Fibroblast of skin of left biceps (primary cell): ENCODE results near the gene ZNF780B.
"Not testable (repeated sequence)": the region's sequence is repeated elsewhere in the genome, so short reads cannot be mapped to it uniquely, and the experiment has no call there.

Experiments used
- DNase-seq, 2 experiments: peaks; one replicate each; pipeline ENCODE4 v3.0.0-alpha.2; 2013; ENCODE audit warnings: low read depth in 2 of 2

Gene ZNF780B

GRCh38 chr19:40038047-40038446 is 18.0 kb downstream of the ZNF780B start:
- not testable (repeated sequence) for DNase-seq

- DNase-seq, result no peak
These were observed 20.0 kb downstream of the ZNF780B start for GRCh38 chr19:40035996-40036395.

GRCh38 chr19:40033989-40034560 is 22.0 kb downstream of the ZNF780B start:
- DNase-seq, result no peak

- DNase-seq, result no peak
These were observed 29.4 kb downstream of the ZNF780B start for GRCh38 chr19:40026597-40026970.

GRCh38 chr19:40025938-40026596 is 30.0 kb downstream of the ZNF780B start:
- no peak for DNase-seq

- no peak for DNase-seq
These were observed 32.1 kb downstream of the ZNF780B start for GRCh38 chr19:40023969-40024368.

- DNase-seq, result no peak
These were observed 42.0 kb downstream of the ZNF780B start for GRCh38 chr19:40013991-40014390.

- DNase-seq, result no peak
These were observed 46.4 kb downstream of the ZNF780B start for GRCh38 chr19:40009674-40010073.

- peak; percentile 18 for DNase-seq
These were observed 49.7 kb downstream of the ZNF780B start for GRCh38 chr19:40006273-40006691.

GRCh38 chr19:40005691-40006272 is 50.2 kb downstream of the ZNF780B start:
- DNase-seq, result no peak

GRCh38 chr19:39998501-39998900 is 57.5 kb downstream of the ZNF780B start:
- no peak for DNase-seq

GRCh38 chr19:39997638-39998216 is 58.3 kb downstream of the ZNF780B start:
- DNase-seq, result no peak

- peak; percentile 55 to 61 for DNase-seq
These were observed 59.0 kb downstream of the ZNF780B start, which contains the start of gene ZNF546 for GRCh38 chr19:39996811-39997637. TSS of gene ZNF546 (plus strand) at chr19:39997060. CDS start at chr19:39998327, 1,267 bp downstream.

- peak in 1 of 2 experiments; percentile 9 for DNase-seq
These were observed 59.7 kb downstream of the ZNF780B start for GRCh38 chr19:39996218-39996810.

- DNase-seq, result no peak
These were observed 60.2 kb downstream of the ZNF780B start for GRCh38 chr19:39995794-39996193.

- DNase-seq, result no peak
These were observed 61.7 kb downstream of the ZNF780B start for GRCh38 chr19:39994361-39994760.

GRCh38 chr19:39993605-39994004 is 62.4 kb downstream of the ZNF780B start:
- DNase-seq, result no peak

- DNase-seq, result no peak
These were observed 68.4 kb downstream of the ZNF780B start for GRCh38 chr19:39987596-39987995.

GRCh38 chr19:39987167-39987566 is 68.9 kb downstream of the ZNF780B start:
- no peak for DNase-seq

GRCh38 chr19:39986643-39987042 is 69.4 kb downstream of the ZNF780B start:
- DNase-seq, result no peak

- no peak for DNase-seq
These were observed 72.2 kb downstream of the ZNF780B start for GRCh38 chr19:39983695-39984300.
